GM12878 (cell line): Measurements from ENCODE around the gene NEAT1.

Experiments
- CHD2 ChIP-seq: IDR thresholded peaks from 2 replicates; pipeline ENCODE4 v1.6.1; 2011; ENCODE audit warnings: low read depth, low read length, improper control_type of control experiment, borderline replicate concordance
- POLR2AphosphoS5 ChIP-seq: IDR thresholded peaks from 2 replicates; pipeline ENCODE4 v1.6.1; 2011; ENCODE audit warnings: mild to moderate bottlenecking, low read length, inconsistent platforms
- TF ChIP-seq, protein P1 (sequence below): IDR thresholded peaks from 2 replicates; pipeline ENCODE4 v1.6.1; 2012; ENCODE audit warnings: low read depth, low read length, improper control_type of control experiment
- TF ChIP-seq, protein P2 (sequence below): IDR thresholded peaks from 2 replicates; pipeline ENCODE4 v1.6.1; 2011; ENCODE audit warnings: low read depth, mild to moderate bottlenecking, low read length, moderate library complexity, borderline replicate concordance; ENCODE audit errors: extremely low read depth
- TF ChIP-seq, protein P3 (sequence below), 3 experiments: IDR thresholded peaks in 2 of 3; conservative IDR thresholded peaks in 1 of 3; 2 replicates each; pipeline ENCODE4 v1.5.1; 2011; ENCODE audit warnings: low read depth in 3 of 3, low read length in 3 of 3, mild to moderate bottlenecking in 3 of 3, control low read depth in 2 of 3, moderate library complexity in 2 of 3, inconsistent platforms in 1 of 3, mixed read lengths in 1 of 3; ENCODE audit not compliant: control insufficient read depth in 2 of 3, insufficient read depth in 1 of 3; ENCODE audit errors: extremely low read depth in 1 of 3

DNA sequence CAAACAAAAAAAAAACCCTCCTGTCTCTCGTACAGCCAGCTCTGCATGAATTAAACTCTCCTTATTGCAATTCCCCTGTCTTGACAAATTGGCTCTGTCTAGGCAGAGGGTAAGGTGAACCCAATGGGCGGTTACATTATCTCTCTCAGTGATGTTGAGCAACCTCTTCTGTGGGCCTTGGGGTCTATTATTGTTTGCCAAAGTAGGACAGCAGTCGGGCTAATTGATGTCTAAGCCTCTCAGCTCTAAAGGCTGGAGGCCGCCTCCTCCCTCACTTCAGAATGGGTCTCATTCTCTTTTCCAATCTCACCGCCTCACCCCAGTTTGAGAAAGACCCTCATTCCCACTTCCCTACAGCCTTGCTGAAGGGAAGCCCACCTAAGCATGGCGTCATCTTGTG lies 38.8 kb upstream of the NEAT1 start:
- TF ChIP-seq, protein P1, sequence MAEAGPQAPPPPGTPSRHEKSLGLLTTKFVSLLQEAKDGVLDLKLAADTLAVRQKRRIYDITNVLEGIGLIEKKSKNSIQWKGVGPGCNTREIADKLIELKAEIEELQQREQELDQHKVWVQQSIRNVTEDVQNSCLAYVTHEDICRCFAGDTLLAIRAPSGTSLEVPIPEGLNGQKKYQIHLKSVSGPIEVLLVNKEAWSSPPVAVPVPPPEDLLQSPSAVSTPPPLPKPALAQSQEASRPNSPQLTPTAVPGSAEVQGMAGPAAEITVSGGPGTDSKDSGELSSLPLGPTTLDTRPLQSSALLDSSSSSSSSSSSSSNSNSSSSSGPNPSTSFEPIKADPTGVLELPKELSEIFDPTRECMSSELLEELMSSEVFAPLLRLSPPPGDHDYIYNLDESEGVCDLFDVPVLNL = no peak
- TF ChIP-seq, protein P2, sequence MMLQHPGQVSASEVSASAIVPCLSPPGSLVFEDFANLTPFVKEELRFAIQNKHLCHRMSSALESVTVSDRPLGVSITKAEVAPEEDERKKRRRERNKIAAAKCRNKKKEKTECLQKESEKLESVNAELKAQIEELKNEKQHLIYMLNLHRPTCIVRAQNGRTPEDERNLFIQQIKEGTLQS = no peak
- TF ChIP-seq, protein P3, sequence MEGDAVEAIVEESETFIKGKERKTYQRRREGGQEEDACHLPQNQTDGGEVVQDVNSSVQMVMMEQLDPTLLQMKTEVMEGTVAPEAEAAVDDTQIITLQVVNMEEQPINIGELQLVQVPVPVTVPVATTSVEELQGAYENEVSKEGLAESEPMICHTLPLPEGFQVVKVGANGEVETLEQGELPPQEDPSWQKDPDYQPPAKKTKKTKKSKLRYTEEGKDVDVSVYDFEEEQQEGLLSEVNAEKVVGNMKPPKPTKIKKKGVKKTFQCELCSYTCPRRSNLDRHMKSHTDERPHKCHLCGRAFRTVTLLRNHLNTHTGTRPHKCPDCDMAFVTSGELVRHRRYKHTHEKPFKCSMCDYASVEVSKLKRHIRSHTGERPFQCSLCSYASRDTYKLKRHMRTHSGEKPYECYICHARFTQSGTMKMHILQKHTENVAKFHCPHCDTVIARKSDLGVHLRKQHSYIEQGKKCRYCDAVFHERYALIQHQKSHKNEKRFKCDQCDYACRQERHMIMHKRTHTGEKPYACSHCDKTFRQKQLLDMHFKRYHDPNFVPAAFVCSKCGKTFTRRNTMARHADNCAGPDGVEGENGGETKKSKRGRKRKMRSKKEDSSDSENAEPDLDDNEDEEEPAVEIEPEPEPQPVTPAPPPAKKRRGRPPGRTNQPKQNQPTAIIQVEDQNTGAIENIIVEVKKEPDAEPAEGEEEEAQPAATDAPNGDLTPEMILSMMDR (IDR thresholded peaks at IDR 0.05 in 2 of 3, conservative IDR thresholded peaks at IDR 0.05 in 1 of 3; ENCODE audit: control insufficient read depth in 2 of 3, extremely low read depth in 1 of 3, insufficient read depth in 1 of 3, low read depth in 3 of 3, low read length in 3 of 3) = no peak
- no peak for TF ChIP-seq POLR2AphosphoS5
- TF ChIP-seq CHD2 = no peak
